ENCODE data around the gene NCBP2L.

Gene NCBP2L

DNA sequence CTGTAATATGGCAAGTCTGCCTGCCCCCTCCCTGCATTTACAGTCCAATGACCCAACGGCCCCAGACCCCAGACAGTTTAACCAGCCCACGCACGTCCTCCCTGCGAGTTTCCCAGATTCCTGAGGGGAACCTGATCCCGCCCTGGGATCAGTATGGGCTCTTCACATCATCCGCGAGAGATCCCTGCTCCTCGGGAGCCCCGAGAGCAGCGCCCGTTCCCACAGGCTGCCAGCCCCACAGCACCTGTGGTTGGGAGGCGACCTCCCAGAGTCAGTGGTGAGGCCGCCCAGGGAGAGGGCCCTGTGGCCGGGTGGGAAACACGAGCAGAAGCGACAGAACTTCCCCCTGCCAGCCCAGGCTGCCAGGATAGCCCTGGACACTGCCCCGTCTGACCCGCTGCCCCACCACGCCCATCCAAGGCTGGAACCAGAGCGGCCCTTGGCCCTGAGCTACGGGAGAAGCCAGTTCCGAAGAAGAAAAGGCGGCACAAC, 34.8 kb upstream of the NCBP2L start:
- TF ChIP-seq CTCF (conservative IDR thresholded peaks at IDR 0.05; ENCODE audit: low read depth, low read length) = no peak
- H3K4me3 ChIP-seq (ENCODE audit: low read depth, low read length) = no peak overlapping the region
- peak; percentile 23 for DNase-seq (ENCODE audit: low read depth)

DNA sequence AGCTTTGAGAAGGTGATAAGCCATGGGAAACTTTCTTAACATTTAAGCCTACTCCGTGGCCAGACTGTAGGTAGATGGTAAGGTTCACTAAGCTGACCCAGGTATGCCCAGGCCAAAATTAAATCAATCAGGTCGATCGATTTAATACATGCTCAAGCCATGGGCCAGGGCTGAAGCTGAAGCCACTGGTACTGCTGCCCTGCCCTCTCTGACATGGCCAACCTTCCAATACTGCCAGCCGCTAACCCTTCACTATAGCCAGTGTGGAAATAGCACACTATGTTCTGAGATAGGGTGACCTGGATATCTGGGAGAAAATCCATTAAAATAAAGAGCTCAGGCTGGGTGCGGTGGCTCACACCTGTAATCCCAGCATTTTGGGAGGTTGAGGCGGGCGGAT, 33.5 kb upstream of the NCBP2L start:
- no peak for DNase-seq (ENCODE audit: low read depth)
- no peak for TF ChIP-seq CTCF (conservative IDR thresholded peaks at IDR 0.05; ENCODE audit: low read depth, low read length)
- no peak overlapping the region for H3K4me3 ChIP-seq (ENCODE audit: low read depth, low read length)

GRCh38 chrX:107744868-107745267, 32.7 kb upstream of the NCBP2L start:
- DNase-seq (ENCODE audit: low read depth) = no peak
- TF ChIP-seq CTCF (conservative IDR thresholded peaks at IDR 0.05; ENCODE audit: low read depth, low read length) = no peak
- no peak overlapping the region for H3K4me3 ChIP-seq (ENCODE audit: low read depth, low read length)

DNA sequence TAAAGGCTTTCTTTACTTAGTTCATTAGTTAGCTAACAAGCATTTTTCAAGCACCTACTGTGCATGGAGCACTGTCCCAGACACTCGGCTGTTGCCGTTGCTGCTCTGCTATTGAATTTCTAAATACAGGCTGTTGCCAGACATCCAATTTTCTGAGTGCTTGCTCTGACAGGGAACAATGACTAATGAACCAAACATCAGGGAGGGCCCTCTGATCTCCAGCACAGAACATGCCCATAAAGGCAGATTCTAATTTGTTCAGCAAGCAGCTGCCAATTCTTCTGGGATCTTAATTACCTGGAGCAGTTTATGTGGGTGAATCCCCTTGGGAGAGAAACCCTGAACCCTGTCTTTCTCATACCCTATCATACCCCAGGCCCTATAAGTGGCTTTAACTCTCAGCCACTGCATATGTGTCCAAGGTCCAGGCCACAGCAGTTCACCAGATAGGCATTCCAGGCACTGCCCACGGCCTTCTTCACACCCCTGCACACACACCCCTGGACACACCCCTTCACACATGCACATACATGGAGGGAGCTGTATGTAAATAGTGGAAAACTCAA, 29.9 kb upstream of the NCBP2L start:
- no peak overlapping the region for H3K4me3 ChIP-seq (ENCODE audit: low read depth, low read length)
- no peak for TF ChIP-seq CTCF (conservative IDR thresholded peaks at IDR 0.05; ENCODE audit: low read depth, low read length)
- peak; percentile 76 for DNase-seq (ENCODE audit: low read depth)

GRCh38 chrX:107748506-107748905, 29.0 kb upstream of the NCBP2L start:
- no peak overlapping the region for H3K4me3 ChIP-seq (ENCODE audit: low read depth, low read length)
- no peak for TF ChIP-seq CTCF (conservative IDR thresholded peaks at IDR 0.05; ENCODE audit: low read depth, low read length)
- no peak for DNase-seq (ENCODE audit: low read depth)

DNA sequence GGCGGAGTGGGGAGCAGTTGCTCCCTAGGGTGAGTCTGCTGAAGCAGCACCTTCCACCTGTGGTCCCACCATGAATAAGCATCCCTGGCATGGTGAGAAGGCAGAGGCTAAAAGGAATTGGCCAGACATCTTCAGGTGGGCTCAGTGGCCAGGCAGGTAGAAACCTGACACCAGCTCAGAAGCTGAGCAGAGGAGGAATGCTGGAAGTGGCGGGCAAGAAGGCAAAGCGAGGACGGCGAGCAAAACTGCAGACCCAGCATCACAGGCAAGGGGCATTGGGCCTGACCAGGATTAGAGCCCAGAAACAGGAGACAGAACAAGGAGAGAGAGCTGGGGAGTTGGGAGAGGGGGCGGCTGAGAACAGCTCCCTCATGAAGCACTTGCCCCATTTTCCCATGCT, 27.3 kb upstream of the NCBP2L start:
- no peak overlapping the region for H3K4me3 ChIP-seq (ENCODE audit: low read depth, low read length)
- DNase-seq (ENCODE audit: low read depth) = no peak
- TF ChIP-seq CTCF (conservative IDR thresholded peaks at IDR 0.05; ENCODE audit: low read depth, low read length) = no peak

GRCh38 chrX:107750861-107751445, 26.6 kb upstream of the NCBP2L start:
- no peak overlapping the region for H3K4me3 ChIP-seq (ENCODE audit: low read depth, low read length)
- DNase-seq (ENCODE audit: low read depth) = no peak

More at GRCh38 chrX:107750861-107751445, 26.6 kb upstream of the NCBP2L start:
- TF ChIP-seq CTCF (conservative IDR thresholded peaks at IDR 0.05; ENCODE audit: low read depth, low read length) = no peak

All from choroid plexus epithelial cell (primary cell).